H9 (cell line): Measurements from ENCODE around the gene ZNF253. TPM values are rescaled to one million over a fixed set of nuclear protein-coding genes. Genes with fewer than 3 reads are reported as not detected.

Experiments used
- DNase-seq: peaks from one replicate; pipeline ENCODE4 v3.0.0-alpha.2; 2017
- H2AFZ ChIP-seq: one replicate; pipeline ENCODE4 v1.6.1; 2013; ENCODE audit warnings: mild to moderate bottlenecking, low read length, control low read depth, moderate library complexity
- H2AK5ac ChIP-seq: 2 replicates; pipeline ENCODE4 v1.6.1; 2013; ENCODE audit warnings: low read length, control low read depth, mixed read lengths; ENCODE audit not compliant: insufficient read length
- H2BK120ac ChIP-seq: one replicate; pipeline ENCODE4 v1.6.1; 2013; ENCODE audit warnings: low read depth, mild to moderate bottlenecking, low read length, control low read depth, inconsistent platforms; ENCODE audit not compliant: poor library complexity, severe bottlenecking
- H2BK12ac ChIP-seq: 2 replicates; pipeline ENCODE4 v1.6.1; 2013; ENCODE audit warnings: low read length, control low read depth, mixed read lengths, low read depth; ENCODE audit not compliant: insufficient read length
- H2BK15ac ChIP-seq: 2 replicates; pipeline ENCODE4 v1.6.1; 2013; ENCODE audit warnings: low read depth, low read length, control low read depth
- H2BK20ac ChIP-seq: one replicate; pipeline ENCODE4 v1.6.1; 2013; ENCODE audit warnings: low read depth, mild to moderate bottlenecking, low read length, control low read depth, inconsistent platforms; ENCODE audit not compliant: poor library complexity, severe bottlenecking
- H2BK5ac ChIP-seq: 2 replicates; pipeline ENCODE4 v1.6.1; 2013; ENCODE audit warnings: low read length, control low read depth, mixed read lengths; ENCODE audit not compliant: insufficient read length
- H3K14ac ChIP-seq: 2 replicates; pipeline ENCODE4 v1.6.1; 2013; ENCODE audit warnings: low read length, control low read depth; ENCODE audit not compliant: insufficient read depth
- H3K18ac ChIP-seq: 2 replicates; pipeline ENCODE4 v1.6.1; 2013; ENCODE audit warnings: low read depth, mild to moderate bottlenecking, mixed read lengths, low read length, control low read depth; ENCODE audit not compliant: insufficient read length
- H3K23ac ChIP-seq: 2 replicates; pipeline ENCODE4 v1.6.1; 2013; ENCODE audit warnings: low read length, control low read depth, mixed read lengths, low read depth; ENCODE audit not compliant: insufficient read length
- H3K23me2 ChIP-seq: 2 replicates; pipeline ENCODE4 v1.6.1; 2013; ENCODE audit warnings: low read depth, mild to moderate bottlenecking, mixed read lengths, low read length, control low read depth; ENCODE audit not compliant: insufficient read length, poor library complexity, severe bottlenecking
- H3K27ac ChIP-seq: 2 replicates; pipeline ENCODE4 v1.5.1; 2013; ENCODE audit warnings: low read length, control low read depth, mixed read lengths, low read depth; ENCODE audit not compliant: insufficient read length
- H3K27me3 ChIP-seq: 2 replicates; pipeline ENCODE4 v1.6.1; 2013; ENCODE audit warnings: low read length, control low read depth, inconsistent platforms; ENCODE audit not compliant: insufficient read depth
- H3K4ac ChIP-seq: 2 replicates; pipeline ENCODE4 v1.6.1; 2013; ENCODE audit warnings: low read depth, mild to moderate bottlenecking, control low read depth, inconsistent platforms, low read length, moderate library complexity
- H3K4me1 ChIP-seq: 2 replicates; pipeline ENCODE4 v1.6.1; 2013; ENCODE audit warnings: low read length, control low read depth, inconsistent platforms; ENCODE audit not compliant: insufficient read depth
- H3K4me2 ChIP-seq: 2 replicates; pipeline ENCODE4 v1.6.1; 2013; ENCODE audit warnings: low read length, control low read depth, mixed read lengths; ENCODE audit not compliant: insufficient read length, insufficient read depth
- H3K56ac ChIP-seq: 2 replicates; pipeline ENCODE4 v1.6.1; 2013; ENCODE audit warnings: low read depth, mild to moderate bottlenecking, mixed read lengths, low read length, control low read depth; ENCODE audit not compliant: insufficient read length
- H3K79me1 ChIP-seq: 2 replicates; pipeline ENCODE4 v1.6.1; 2013; ENCODE audit warnings: low read depth, mild to moderate bottlenecking, moderate library complexity, low read length, control low read depth, inconsistent platforms; ENCODE audit not compliant: insufficient read depth, poor library complexity, severe bottlenecking
- H3K79me2 ChIP-seq: 2 replicates; pipeline ENCODE4 v1.6.1; 2013; ENCODE audit warnings: low read length, control low read depth, inconsistent platforms; ENCODE audit not compliant: insufficient read depth
- H3K9ac ChIP-seq: 2 replicates; pipeline ENCODE4 v1.6.1; 2013; ENCODE audit warnings: low read length, control low read depth, mixed read lengths; ENCODE audit not compliant: insufficient read length; ENCODE audit errors: extremely low read depth
- H3K9me3 ChIP-seq: one replicate; pipeline ENCODE4 v1.6.1; 2013; ENCODE audit warnings: low read depth, low read length, inconsistent platforms; ENCODE audit not compliant: control insufficient read depth
- H3T11ph ChIP-seq: one replicate; pipeline ENCODE4 v1.6.1; 2013; ENCODE audit warnings: mild to moderate bottlenecking, low read length, control low read depth, inconsistent platforms
- H4K20me1 ChIP-seq: one replicate; pipeline ENCODE4 v1.6.1; 2013; ENCODE audit not compliant: control insufficient read depth, insufficient read length, insufficient read depth
- H4K5ac ChIP-seq: 2 replicates; pipeline ENCODE4 v1.6.1; 2013; ENCODE audit warnings: low read depth, mild to moderate bottlenecking, mixed read lengths, low read length, control low read depth; ENCODE audit not compliant: insufficient read length
- H4K8ac ChIP-seq: replicated peaks from 2 replicates; pipeline ENCODE4 v1.6.1; 2013; ENCODE audit warnings: low read length, control low read depth, mixed read lengths, low read depth; ENCODE audit not compliant: insufficient read length
- H4K91ac ChIP-seq: 2 replicates; pipeline ENCODE4 v1.6.1; 2013; ENCODE audit warnings: low read depth, mild to moderate bottlenecking, moderate library complexity, mixed read lengths, low read length, control low read depth; ENCODE audit not compliant: insufficient read length
- H3K27ac Mint-ChIP-seq, 3 experiments: 2 replicates in 2 of 3; 3 replicates in 1 of 3; pipeline ENCODE4 v1.8.0; 2020 to 2021; ENCODE audit warnings: mixed read lengths in 3 of 3, mild to moderate bottlenecking in 1 of 3, moderate library complexity in 1 of 3
- H3K27me3 Mint-ChIP-seq: 2 replicates; pipeline ENCODE4 v1.8.0; 2021; ENCODE audit warnings: low read depth, mild to moderate bottlenecking, moderate library complexity, mixed read lengths
- H3K36me3 Mint-ChIP-seq, 3 experiments: 2 replicates in 2 of 3; 3 replicates in 1 of 3; pipeline ENCODE4 v1.8.0; 2020 to 2021; ENCODE audit warnings: low read depth in 3 of 3, mixed read lengths in 3 of 3; ENCODE audit not compliant: insufficient read depth in 1 of 3
- H3K4me1 Mint-ChIP-seq, 2 experiments: 2 replicates each; pipeline ENCODE4 v1.8.0; 2020; ENCODE audit warnings: mixed read lengths in 2 of 2
- H3K4me3 Mint-ChIP-seq, 2 experiments: 2 replicates in 1 of 2; 3 replicates in 1 of 2; pipeline ENCODE4 v1.8.0; 2020 to 2021; ENCODE audit warnings: mild to moderate bottlenecking in 2 of 2, mixed read lengths in 2 of 2, moderate library complexity in 1 of 2
- H3K9me3 Mint-ChIP-seq, 2 experiments: 2 replicates in 1 of 2; 3 replicates in 1 of 2; pipeline ENCODE4 v1.8.0; 2020; ENCODE audit warnings: mild to moderate bottlenecking in 2 of 2, mixed read lengths in 2 of 2, moderate library complexity in 1 of 2
- WGBS: extraction: QIAGEN DNeasy Blood & Tissue Kit; methylation state at CpG from one replicate; pipeline ENCODE4 v1.1.7; 2013; ENCODE audit warnings: missing lambda C conversion rate, low lambda C conversion rate, mixed read lengths; ENCODE audit not compliant: insufficient read length; ENCODE audit errors: extremely low coverage; 5-methylcytosine and 5-hydroxymethylcytosine counted together
- total RNA-seq: library from RNA; stranded (reverse); gene quantifications from 2 replicates; pipeline ENCODE4 v1.2.1, GENCODE V29; 2021
- TF ChIP-seq, protein P1 (sequence below): fragments of 200-600 bp; sonication (generic); conservative IDR thresholded peaks from 3 replicates; pipeline ENCODE4 v1.8.0; 2021; ENCODE audit warnings: antibody characterized with exemption, mild to moderate bottlenecking

Gene ZNF253
- total RNA-seq, 1 experiment from 2014 or later: 51.0 TPM

DNA sequence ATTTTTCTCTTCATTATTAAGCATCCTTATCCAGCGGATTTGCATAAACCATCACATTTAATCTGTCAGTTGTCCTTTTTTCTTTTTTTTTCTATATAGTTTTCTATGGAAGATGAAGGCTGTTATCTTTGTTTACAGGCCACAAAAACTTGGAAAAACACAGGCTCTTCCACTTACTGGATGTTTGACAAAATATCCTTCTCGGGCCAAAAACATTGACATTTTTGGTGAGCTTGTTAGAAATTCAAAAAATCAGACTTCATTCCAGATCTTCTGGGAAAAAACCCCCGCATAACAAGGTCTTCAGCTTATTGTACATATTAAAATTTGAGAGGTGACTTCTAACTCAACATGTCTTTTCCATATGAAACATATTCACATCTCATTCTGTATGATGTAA, 48.9 kb downstream of the ZNF253 start:
- Histone ChIP-seq H3K18ac (no peak overlapping the region), H2BK15ac (no peak overlapping the region), H3K14ac (no peak overlapping the region), H3K4me2 (no peak overlapping the region), H3K23ac (no peak overlapping the region), H2AFZ (no peak overlapping the region), H2BK12ac (no peak overlapping the region), H2BK5ac (no peak overlapping the region), H3K79me1 (peaks cover 7% of the 10 kb centered on the region), H4K20me1 (no peaks in the 10 kb centered on the region), H3K4me1 (no peaks in the 10 kb centered on the region), H3K27ac (no peak overlapping the region), H3K23me2 (no peaks in the 10 kb centered on the region), H3K9ac (no peak overlapping the region), H3K79me2 (peaks cover 20% of the 10 kb centered on the region), H3T11ph (no peak overlapping the region), H2BK20ac (no peak overlapping the region), H3K27me3 (no peaks in the 10 kb centered on the region), H3K4ac (no peak overlapping the region), H3K56ac (no peak overlapping the region), H4K5ac (no peak overlapping the region), H3K9me3 (no peaks in the 10 kb centered on the region), H4K8ac (no peak overlapping the region), H2AK5ac (no peak overlapping the region), H2BK120ac (no peak overlapping the region), H4K91ac (no peak overlapping the region)
- peaks cover 0 to 4% of the 10 kb centered on the region in 2 experiments; a peak in 2 of 4 replicates for H3K4me1 Mint-ChIP-seq
- DNase-seq: no peak
- H3K27me3 Mint-ChIP-seq: no peaks in the 10 kb centered on the region
- peaks cover 65 to 89% (median 69%) of the 10 kb centered on the region in 3 experiments for H3K36me3 Mint-ChIP-seq
- TF ChIP-seq, protein P1, sequence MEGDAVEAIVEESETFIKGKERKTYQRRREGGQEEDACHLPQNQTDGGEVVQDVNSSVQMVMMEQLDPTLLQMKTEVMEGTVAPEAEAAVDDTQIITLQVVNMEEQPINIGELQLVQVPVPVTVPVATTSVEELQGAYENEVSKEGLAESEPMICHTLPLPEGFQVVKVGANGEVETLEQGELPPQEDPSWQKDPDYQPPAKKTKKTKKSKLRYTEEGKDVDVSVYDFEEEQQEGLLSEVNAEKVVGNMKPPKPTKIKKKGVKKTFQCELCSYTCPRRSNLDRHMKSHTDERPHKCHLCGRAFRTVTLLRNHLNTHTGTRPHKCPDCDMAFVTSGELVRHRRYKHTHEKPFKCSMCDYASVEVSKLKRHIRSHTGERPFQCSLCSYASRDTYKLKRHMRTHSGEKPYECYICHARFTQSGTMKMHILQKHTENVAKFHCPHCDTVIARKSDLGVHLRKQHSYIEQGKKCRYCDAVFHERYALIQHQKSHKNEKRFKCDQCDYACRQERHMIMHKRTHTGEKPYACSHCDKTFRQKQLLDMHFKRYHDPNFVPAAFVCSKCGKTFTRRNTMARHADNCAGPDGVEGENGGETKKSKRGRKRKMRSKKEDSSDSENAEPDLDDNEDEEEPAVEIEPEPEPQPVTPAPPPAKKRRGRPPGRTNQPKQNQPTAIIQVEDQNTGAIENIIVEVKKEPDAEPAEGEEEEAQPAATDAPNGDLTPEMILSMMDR: no peak
- no CpG with 5 or more reads among the region's 3 CpGs for WGBS
- H3K27ac Mint-ChIP-seq: no peak overlapping the region
- peaks cover 19 to 77% of the 10 kb centered on the region in 2 experiments for H3K9me3 Mint-ChIP-seq
- no peak overlapping the region for H3K4me3 Mint-ChIP-seq
